ACHN (cell line): ENCODE data around the gene MPPED2.

Experiments
- DNase-seq: peaks from one replicate; pipeline ENCODE4 v3.0.0-alpha.2; 2015
- in situ Hi-C: cut with HindIII; loops from 2 replicates; pipeline ENCODE4 v1.10.0; 2017; ENCODE audit warnings: low sequenced_read_pairs, low pct_ligation_motif_present, low pct_unique_long_range_greater_than_20kb

Gene MPPED2

GRCh38 chr11:30405385-30405784 is 180.8 kb downstream of the MPPED2 start:
- in situ Hi-C loops: no loop called here
- no peak for DNase-seq

- in situ Hi-C loops: no loop called here
- no peak for DNase-seq
These were observed 182.0 kb downstream of the MPPED2 start for GRCh38 chr11:30404136-30404535.

GRCh38 chr11:30395751-30396150 is 190.4 kb downstream of the MPPED2 start:
- no peak for DNase-seq
- in situ Hi-C loops: no loop called here

GRCh38 chr11:30393012-30393411 is 193.1 kb downstream of the MPPED2 start:
- in situ Hi-C loops: no loop called here
- no peak for DNase-seq

GRCh38 chr11:30392221-30392784 is 193.8 kb downstream of the MPPED2 start:
- no peak for DNase-seq
- in situ Hi-C loops: no loop called here

GRCh38 chr11:30388957-30389356 is 197.2 kb downstream of the MPPED2 start:
- DNase-seq: no peak
- in situ Hi-C loops: no loop called here

GRCh38 chr11:30387891-30388861 is 198.0 kb downstream of the MPPED2 start:
- in situ Hi-C loops: no loop called here
- DNase-seq: no peak

GRCh38 chr11:30381879-30382278 is 204.3 kb downstream of the MPPED2 start:
- in situ Hi-C loops: no loop called here
- no peak for DNase-seq

- DNase-seq: no peak
- in situ Hi-C loops: no loop called here
These were observed 205.3 kb downstream of the MPPED2 start for GRCh38 chr11:30380846-30381245.

GRCh38 chr11:30377347-30377746 is 208.8 kb downstream of the MPPED2 start:
- DNase-seq: no peak
- in situ Hi-C loops: no loop called here

GRCh38 chr11:30370164-30370563 is 216.0 kb downstream of the MPPED2 start:
- DNase-seq: no peak
- in situ Hi-C loops: no loop called here

GRCh38 chr11:30368394-30368793 is 217.8 kb downstream of the MPPED2 start:
- DNase-seq: no peak
- in situ Hi-C loops: no loop called here

GRCh38 chr11:30365793-30366517 is 220.2 kb downstream of the MPPED2 start:
- in situ Hi-C loops: no loop called here

GRCh38 chr11:30364837-30365482 is 221.2 kb downstream of the MPPED2 start:
- in situ Hi-C loops: no loop called here
- no peak for DNase-seq

More at GRCh38 chr11:30365793-30366517, 220.2 kb downstream of the MPPED2 start:
- no peak for DNase-seq

- no peak for DNase-seq
- in situ Hi-C loops: no loop called here
These were observed 221.9 kb downstream of the MPPED2 start for GRCh38 chr11:30364139-30364836.

- in situ Hi-C loops: no loop called here
- DNase-seq: no peak
These were observed 225.4 kb downstream of the MPPED2 start for GRCh38 chr11:30360741-30361140.
